Stimulated activated CD4-positive, alpha-beta T cell treated with anti-CD3 and anti-CD28 coated beads, Interleukin-2, amount 100 ng/mL, for 48 hours (primary cell): ENCODE results near the gene ZMYND8.
"Not testable (repeated sequence)": the region's sequence is repeated elsewhere in the genome, so short reads cannot be mapped to it uniquely, and the experiment has no call there.

ENCODE experiments used
- DNase-seq, 2 donors: peaks; one replicate each; pipeline ENCODE4 v3.0.0-alpha.2; 2020

ZMYND8 gene

DNA sequence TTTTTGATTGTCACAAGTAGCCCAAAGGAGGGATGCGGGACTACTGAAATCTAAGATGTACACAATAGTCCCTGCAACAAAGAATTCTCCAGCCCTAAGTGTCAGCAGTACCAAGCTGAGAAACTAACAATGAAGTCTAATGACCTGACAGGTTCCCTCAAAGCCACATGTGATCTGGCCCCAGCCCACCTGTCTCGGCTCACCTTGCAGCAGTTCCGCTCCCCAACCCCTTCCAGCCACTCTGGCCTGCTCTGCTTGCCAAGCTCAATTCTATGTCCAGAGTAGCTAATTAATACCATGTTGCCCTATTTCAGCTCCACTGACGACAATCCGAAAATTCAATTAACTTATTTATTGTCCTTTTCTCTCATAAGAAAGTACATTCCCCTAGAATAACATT lies 72.1 kb downstream of the ZMYND8 start:
- no peak for DNase-seq

DNA sequence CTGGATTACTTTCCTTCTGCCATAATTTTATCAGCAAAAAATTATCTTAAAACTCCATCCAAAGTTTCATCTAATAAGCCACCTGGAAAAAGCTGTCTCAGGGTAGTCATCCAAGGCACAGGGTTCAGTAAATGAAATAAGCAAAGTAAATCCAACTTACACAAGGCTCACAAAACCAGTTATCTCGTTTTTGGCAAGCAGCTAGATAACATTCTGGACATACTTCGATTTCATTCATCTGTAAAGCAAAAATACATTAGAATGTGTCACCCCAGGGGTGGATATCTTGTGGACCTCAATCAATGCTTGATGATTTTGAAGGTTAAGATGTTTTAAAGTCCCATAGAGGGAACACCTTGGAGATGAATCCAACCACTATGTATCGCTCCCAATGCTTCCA lies 73.1 kb downstream of the ZMYND8 start:
- DNase-seq = no peak

DNA sequence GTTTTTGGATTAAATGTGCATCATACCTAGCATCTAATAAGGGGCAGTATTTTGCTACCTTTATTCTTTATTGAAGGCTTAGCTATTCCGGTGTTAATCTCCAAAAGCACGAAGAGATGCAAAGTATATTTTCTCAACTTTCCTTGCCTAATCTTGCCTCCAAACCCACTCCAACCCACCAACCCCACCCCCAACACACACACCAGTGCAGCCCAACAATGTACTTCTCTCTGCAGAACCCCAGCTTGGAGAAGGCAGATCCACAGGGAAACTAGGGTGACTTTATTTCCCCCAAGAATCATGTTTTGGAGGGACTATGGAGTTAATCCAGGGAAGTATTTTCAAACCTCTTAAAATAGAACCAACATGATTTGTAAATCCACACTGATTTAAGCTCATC lies 73.6 kb downstream of the ZMYND8 start:
- no peak for DNase-seq

DNA sequence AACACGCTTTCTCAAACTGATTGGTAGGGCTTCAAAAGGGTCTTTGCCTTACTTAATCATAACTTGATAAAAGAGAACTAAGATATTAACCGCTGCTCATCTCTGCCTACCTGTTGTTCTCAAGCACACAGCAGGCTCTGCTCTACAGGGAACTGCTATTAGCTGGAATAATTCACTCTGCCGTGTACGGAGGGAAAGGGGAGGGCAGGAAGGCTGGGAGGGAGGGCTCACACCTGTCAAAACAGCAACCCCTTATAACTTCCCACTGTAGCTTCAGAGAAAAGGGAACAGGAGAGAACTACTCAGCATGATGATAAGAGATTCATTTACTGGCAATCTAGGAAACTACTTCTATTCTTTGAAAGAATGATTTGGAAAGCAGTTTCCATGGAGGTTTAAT lies 75.1 kb downstream of the ZMYND8 start:
- no peak for DNase-seq

DNA sequence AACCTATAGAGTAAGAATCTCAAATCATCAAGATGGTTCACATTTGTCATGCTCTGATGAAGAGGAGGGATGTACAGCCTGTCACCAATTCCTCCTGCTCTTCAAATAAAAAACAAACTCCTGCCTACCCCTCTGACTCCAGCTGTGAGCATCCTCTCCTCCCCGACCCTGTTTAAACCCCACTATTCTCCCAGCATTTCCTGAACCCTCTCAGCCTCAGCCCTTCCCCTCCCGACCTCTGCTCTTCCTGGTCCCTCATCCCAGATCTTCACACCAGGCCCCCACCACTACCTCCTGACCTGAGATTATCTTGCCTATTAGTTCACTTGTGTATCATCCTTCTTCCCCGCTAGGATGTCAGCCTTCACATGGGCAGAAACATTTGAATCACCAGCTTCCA lies 75.8 kb downstream of the ZMYND8 start:
- DNase-seq = no peak

DNA sequence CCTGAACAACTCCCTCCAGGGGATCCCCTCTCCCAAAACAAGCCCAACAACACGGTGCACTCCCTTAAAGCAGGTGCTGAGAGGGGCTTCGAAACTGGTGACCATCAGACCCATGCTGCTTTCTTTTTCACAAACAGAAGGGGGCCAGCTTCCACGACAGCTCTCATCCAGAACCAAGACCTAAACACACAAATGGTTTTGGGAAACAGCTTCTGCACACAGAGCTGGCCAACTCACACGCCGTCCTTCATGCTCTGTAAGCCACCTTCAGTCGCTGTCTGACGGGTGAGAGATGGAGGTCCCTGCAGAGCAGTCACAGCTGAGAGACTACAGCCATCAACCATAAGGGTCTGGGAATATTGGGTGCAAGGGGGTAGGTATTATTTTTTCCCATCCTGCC lies 76.3 kb downstream of the ZMYND8 start:
- no peak for DNase-seq

DNA sequence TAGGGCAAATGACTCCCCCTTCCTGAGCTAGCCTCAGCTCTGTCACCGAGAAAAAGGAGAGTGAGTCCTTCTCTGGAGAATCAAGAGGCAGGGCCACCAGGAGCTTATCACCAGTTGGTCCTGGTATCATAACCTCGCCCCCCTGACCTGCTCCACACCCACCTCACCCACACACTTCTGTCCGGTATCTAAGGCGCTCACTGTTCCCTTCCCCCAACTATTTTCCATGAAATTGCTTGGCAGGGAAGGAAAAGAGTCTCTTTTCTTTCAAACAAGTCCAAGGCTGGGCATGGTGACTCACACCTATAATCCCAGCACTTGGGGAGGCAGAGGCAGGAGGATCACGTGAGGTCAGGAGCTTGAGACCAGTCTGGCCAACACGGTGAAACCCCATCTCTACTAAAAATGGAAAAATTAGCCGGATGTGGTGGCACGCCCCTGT lies 77.6 kb downstream of the ZMYND8 start:
- DNase-seq = no peak

DNA sequence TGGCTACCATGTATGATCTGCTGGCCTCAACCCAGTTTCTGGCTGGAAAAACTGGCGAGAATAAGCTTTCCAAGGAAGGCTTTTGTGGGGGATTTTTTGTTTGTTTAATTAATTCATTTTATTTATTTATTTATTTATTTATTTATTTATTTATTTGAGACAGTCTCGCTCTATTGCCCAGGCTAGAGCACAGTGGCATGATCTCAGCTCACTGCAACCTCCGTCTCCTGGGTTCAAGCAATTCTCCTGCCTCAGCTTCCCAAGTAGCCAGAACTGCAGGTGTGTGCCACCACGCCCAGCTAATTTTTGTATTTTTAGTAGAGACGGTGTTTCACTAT lies 79.0 kb downstream of the ZMYND8 start:
- DNase-seq = not testable (repeated sequence)

DNA sequence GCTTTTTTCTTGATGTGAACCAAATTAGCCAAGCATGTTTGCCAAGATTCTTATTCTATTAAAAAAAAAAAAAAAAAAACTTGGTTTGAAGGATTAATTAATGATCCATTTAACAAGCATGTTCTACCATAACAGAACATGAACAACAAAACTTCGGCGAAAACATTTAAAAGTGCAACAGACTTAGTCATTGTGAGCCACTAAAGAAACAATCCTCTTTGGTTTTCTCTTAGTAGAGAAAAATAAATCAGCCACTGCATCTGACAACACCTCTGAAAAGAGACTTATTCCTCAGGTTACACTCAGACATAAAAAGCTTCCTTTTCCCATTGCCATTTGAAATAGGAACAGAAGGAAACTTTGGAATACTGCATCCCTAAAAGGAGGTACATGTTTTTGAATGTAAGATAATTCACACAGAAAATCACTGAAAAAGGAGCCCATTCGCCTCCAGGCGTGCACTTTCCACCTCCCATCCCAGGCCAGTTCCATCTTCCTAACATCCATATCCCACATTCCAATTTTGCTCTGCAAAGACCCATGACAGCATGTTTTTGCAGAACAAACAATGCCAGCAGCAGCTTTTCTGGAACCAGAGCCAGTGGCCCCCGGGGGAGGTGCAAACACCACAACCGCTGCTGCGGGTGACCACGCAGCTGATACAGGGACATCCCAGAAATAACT lies 79.5 kb downstream of the ZMYND8 start:
- DNase-seq = no peak

DNA sequence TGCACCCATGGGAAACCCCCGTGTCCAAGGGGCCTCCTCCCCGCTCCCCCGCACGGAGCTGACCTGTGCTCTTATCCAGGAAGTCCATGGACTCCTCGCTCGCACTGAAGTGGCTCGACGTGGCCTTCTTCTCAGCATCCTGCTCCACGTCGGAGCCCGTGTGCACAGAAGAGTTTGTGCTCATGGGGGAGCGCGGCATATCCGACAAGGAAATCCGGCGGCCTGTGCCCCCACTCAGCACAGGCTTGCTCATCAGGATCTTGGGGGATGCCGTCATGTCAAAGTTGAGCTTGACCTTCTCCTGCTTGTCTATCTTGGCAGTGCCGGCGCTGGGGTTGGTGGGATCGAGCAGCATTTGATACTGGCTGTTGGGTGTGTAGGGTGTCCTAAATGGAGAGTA lies 80.2 kb downstream of the ZMYND8 start:
- DNase-seq = no peak

DNA sequence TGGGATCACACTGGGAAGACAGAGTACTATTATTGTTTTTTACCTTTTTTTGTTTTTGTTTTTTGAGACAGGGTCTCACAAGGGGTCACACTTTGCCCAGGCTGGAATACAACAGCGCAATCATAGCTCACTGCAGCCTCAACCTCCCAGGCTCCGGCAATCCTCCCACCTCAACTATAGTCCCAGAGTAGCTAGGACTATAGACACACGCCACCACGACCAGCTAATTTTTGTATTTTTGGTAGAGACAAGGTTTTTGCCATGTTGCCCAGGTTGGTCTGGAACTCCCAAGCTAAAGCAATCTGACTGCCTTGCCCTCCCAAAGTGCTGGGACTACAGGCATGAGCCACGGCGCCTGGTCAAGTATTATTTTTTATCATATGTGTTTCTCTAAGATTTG lies 81.0 kb downstream of the ZMYND8 start:
- DNase-seq = no peak

DNA sequence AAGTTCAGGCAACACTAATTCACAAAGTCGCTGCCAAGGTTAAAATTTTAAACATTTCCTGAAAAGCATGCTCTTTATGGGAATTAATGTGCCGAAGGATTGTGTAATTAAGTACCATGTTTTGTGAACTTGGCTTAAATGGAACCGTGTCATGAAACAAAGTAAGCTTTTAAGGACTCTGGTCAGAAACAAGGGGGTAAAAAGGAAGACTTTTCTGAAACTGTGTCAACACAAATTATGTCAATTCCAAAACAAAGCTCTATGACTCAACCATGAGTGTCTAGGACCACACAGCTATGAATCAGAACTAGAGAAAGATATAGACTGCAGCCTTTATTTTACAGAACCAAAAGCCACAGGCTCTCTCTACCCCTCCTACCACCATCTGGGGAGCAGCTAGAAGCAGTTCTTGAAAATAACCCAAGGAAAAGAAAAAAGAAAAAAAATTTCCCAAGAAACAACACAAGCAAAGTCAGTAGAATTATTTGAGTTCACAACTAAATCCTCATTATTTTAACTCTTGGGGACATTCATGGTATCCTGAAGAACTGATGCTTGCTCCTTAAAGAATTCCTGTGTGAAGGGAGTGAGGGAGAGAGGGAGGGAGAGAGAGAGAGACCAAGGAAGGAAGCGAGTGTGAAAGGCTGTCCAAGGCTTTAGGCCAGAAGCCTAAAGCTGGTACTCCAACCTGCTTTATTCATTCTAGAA lies 81.9 kb downstream of the ZMYND8 start:
- DNase-seq = peak; percentile 13

DNA sequence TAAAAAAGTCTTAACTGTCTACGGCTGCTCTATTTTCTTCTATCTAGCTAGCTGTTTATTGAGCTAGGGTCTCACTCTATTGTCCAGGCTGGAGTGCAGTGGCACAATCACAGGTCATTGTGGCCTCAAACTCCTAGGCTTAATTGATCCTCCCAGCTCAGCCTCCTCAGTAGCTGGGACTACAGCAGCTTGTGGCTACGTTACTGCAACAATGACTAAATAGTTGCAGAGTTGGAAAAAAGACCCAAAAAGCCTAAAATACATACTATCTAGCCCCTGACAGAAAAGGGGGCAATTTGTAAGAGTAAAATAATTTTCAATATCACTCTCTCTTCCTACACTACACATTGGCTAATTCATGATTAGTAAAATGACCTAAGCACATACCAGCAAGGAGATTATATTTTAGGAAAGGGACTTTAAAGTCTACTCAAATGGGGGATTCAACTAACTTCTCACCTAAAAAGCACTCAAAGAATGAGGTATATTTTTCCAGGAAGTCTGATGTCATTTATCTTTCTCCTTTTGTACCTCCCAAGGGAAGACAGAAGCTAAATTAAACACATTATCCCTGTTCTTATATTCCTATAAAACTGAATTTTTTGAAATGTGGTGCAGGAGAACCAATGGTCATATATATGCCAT lies 82.8 kb downstream of the ZMYND8 start:
- no peak for DNase-seq

DNA sequence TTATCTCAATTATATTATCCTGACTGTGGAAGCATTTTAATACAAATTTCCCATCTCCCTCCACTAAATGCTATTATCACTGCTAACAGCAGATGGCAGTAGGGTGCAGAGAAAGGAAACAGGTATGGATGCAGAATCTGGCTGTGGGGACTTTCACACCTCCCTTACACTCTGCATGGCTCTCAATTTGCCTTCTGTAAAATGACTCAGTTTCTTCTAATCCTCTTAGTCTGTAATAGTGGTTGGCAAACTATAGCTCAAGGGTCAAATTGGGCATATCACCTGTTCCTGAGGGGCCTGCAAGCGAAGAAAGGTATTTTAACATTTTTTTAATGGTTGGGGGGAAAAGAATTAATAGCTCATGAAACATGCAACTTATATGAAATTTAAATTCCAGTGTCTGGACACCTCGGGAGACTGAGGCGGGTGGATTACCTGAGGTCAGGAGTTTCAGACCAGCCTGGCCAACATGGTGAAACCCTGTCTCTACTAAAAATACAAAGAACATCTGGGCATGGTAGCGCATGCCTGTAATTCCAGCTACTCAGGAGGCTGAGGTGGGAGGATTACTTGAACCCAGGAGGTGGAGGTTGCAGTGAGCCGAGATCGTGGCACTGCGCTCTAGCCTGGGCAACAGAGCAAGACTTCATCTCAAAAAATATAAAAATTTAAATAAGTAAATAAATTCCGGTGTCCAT lies 83.5 kb downstream of the ZMYND8 start:
- DNase-seq = peak; percentile 52 to 57

DNA sequence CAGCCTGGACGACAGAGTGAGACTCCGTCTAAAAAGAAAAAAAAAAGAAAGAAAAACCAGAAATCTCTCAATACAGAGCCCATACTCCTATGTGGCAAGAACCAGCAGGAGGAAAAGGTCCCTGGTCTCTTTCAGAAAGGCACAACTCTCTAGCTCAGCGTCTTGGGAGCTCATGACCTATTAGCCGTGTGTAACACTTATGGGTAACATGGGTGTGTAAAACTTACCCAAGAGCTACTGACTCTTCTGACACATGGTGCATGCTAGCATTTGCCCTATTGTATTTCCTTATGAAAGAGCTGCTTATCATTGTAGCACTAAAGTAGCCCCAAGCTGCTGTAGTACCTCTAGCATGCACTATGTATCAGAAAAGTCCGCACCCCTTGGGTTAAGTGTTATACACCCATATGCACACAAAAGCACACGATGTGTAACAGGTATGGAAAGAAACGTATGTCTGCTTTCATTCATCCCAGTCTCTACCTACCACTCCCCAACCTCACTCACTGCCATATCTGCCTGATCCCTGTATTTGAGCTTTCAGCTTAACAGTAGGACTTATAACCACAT lies 85.4 kb downstream of the ZMYND8 start:
- DNase-seq = no peak

DNA sequence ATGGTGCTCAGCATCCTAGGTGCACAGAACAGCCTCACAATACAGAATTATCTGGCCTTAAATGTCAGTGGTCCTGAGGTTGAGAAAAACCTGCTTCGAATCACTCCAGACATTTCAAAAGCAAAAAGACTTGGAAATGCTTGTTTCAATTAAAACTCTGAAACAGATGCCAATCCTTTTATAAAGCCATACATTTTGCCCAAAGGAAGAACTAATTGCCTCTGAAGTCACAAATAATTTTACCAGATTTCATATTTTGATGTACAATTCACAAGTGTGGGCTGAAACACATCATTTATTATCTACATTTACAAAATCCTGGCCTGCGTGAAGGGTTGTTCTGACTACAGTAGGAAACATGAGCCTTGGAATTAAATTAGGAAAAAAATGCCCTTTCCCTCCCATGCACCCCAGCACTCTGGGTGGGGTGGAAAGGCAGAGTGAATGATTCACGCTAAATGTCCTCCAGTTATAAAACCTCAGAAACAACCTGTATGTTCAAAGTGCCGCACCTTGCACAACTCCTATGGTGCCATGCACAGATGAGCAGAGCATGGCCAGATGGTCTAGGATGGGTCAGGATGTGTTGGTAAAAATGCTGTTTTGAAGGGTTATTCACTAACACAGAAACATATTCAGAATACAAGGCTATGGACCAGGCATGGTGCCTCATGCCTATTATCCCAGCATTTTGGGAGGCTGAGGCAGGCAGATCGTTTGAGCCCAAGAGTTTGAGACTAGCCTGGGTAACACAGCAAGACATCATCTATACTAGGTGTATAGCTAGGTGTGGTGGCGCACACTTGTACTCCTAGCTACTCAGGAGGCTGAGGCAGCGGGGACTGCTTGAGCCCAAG lies 87.0 kb downstream of the ZMYND8 start:
- no peak for DNase-seq

DNA sequence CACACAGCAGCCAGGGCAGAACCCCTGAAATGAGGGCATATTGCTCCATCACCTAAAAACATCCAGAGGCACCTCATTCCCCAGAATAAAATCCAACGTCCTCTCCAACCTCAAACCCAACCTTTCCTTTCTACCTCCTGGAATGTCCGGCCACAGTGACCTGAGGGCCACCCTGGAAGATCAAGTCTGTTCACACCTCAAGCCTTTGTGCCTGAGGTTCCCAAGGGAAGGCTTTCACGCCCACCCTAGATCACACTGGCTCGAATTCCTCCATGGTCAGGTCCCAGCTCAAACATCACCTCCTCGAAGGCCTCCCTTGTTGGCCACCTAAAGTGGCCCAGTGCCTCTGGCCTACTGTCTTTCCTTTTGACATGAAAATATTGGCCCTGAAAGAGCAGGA lies 88.9 kb downstream of the ZMYND8 start:
- DNase-seq = no peak

DNA sequence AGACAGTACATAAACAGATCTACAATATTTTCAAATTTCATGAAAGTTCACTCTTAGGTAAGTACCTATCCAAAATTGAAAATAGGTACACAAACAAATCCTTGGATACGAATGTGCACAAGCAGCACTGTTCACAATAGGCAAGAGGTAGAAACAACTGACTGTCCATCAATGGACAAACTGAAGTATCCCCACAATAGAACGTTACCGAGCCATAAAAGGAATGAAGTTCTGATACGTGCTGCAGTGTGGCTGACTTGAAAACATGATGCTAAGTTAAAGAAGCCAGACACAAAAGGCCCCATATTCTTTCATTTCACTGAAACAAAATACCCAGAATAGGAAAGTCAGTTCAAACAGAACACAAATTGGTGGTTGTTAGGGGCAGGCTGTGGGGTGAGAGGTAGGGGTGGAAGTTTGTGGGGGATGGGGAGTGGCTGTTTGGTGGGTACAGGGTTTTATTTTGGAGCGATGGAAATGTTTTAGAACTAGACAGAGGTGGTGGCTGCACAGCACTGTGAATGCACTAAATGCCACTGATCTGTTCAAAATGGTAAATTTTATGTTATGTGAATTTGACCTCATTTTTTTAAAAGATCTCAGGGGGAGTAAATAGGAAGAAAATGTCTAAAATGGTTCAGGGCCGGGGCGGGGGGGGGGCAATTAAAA lies 89.5 kb downstream of the ZMYND8 start:
- DNase-seq = no peak

DNA sequence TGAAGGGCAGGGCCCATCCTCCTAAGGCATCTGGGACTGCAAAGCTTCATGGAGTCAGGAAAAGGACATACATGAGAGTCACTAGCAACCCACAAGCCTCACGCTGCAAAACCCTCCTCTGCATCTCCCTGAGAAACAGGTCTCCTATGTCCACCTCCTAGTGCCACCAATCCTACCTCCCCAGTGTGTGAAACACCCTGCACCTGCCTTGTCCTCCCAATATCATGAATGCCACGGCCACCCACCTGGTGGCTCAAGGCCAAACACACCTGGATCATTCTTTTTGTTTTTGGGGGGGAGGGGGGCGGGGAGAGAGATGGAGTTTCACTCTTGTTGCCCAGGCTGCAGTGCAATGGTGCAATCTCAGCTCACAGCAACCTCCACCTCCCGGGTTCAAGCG lies 90.5 kb downstream of the ZMYND8 start:
- no peak for DNase-seq

DNA sequence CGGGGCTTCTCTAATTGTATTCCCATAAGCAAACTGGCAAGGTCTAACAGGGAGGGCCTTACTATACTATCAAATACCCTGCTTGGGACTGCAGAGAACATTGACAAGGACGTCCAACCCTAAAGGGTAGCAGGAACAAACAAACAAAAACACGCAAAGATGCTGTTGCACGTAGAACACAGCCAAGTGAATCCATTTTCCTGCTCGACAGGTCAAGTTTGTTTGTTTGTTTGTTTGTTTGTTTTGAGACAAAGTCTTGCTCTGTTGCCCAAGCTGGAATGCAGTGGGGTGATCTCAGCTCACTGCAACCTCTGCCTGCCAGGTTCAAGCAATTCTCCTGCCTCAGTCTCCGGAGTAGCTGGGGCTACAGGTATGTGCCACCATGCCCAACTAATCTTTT lies 91.3 kb downstream of the ZMYND8 start:
- DNase-seq = no peak

DNA sequence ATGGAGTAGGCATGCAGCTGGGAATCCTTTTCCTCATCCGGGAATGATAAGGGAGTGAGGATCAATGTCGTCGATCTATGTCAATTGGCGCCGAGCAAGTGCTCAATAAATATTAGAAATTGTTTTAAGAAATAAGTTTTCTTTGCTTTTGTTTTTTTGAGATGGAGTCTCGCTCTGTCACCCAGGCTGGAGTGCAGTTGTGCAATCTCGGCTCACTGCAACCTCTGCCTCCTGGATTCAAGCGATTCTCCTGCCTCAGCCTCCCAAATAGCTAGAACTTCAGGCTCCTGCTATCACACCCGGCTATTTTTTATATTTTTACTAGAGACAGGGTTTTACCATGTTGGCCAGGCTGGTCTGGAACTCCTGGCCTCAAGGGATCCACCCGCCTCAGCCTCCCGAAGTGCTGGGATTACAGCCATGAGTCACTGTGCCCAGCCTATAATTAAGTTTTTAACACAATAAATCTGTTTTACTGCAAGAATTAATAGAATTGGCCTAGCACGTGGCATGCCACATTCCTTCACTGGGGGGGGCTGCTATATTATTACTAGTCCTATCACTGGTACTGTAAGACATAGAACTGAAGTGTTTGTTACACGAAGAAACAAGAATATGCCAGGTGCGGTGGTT lies 92.2 kb downstream of the ZMYND8 start:
- not testable (repeated sequence) for DNase-seq
